Vagina (tissue), 2 donors: Measurements from ENCODE around the gene MAB21L3.

Experiments
- CTCF ChIP-seq, 3 experiments: fragments of 450-650 bp in 2 of 3; fragments of 200-600 bp in 1 of 3; sonication (generic) in 1 of 3; IDR thresholded peaks; one replicate each; pipeline ENCODE4 v1.5.1; 2017 to 2019; ENCODE audit warnings: antibody characterized with exemption in 3 of 3, mild to moderate bottlenecking in 2 of 3, moderate library complexity in 2 of 3
- POLR2A ChIP-seq, 2 donors: fragments of 450-650 bp; IDR thresholded peaks; one replicate each; pipeline ENCODE4 v1.6.1; 2017; ENCODE audit warnings: antibody characterized with exemption in 2 of 2, mild to moderate bottlenecking in 2 of 2, moderate library complexity in 2 of 2

- TF ChIP-seq CTCF (IDR thresholded peaks at IDR 0.05) (no peak), POLR2A (IDR thresholded peaks at IDR 0.05) (no peak)
These were observed 2.4 kb downstream of the MAB21L3 start for GRCh38 chr1:116113615-116114014.
